Panc1 (cell line): Measurements from ENCODE around the gene STARD13. TPM values are rescaled to one million over a fixed set of nuclear protein-coding genes. Genes with fewer than 3 reads are reported as not detected.

Experiments
- ATAC-seq: fragments of 200-7000 bp; cut with Tn5 transposase; 2 replicates; pipeline ENCODE4 v1.9.1; 2020; ENCODE audit warnings: mild to moderate bottlenecking, moderate library complexity
- BruUV-seq: library from RNA; stranded (reverse); fragments of 400-500 nt; replicated peaks from 2 replicates; lab custom pipeline; 2021; lab: Mats Ljungman, UMichigan
- CTCF ChIA-PET: fragments of 300-600 bp; sonication (Branson Sonifier 250); formaldehyde crosslinking; loops from one replicate; lab custom pipeline; 2022; ENCODE audit warnings: antibody characterized with exemption; lab: Charles Lee
- POLR2A ChIA-PET: fragments of 300-600 bp; sonication (Branson Sonifier 250); formaldehyde crosslinking; loops from one replicate; lab custom pipeline; 2022; ENCODE audit warnings: antibody characterized with exemption; lab: Charles Lee
- DNase-seq: peaks from one replicate; pipeline ENCODE4 v3.0.0-alpha.2; 2010; ENCODE audit warnings: low read depth, low spot score
- H3K27ac ChIP-seq: 2 replicates; pipeline ENCODE4 v1.5.1; 2011; ENCODE audit warnings: mild to moderate bottlenecking, low read length, inconsistent platforms
- H3K27me3 ChIP-seq: fragments of 200-500 bp; sonication (Bioruptor generic); 2 replicates; pipeline ENCODE4 v1.6.0; 2014; ENCODE audit warnings: low read length, inconsistent platforms; ENCODE audit not compliant: control insufficient read depth, insufficient read depth
- H3K36me3 ChIP-seq: fragments of 200-500 bp; sonication (Bioruptor generic); 2 replicates; pipeline ENCODE4 v1.5.1; 2014; ENCODE audit warnings: inconsistent platforms, mild to moderate bottlenecking, low read length, moderate library complexity; ENCODE audit not compliant: control insufficient read depth, insufficient read depth
- H3K4me1 ChIP-seq: 2 replicates; pipeline ENCODE4 v1.5.1; 2011; ENCODE audit warnings: inconsistent platforms, mild to moderate bottlenecking, low read length, moderate library complexity; ENCODE audit not compliant: control insufficient read depth, insufficient read depth
- H3K4me3 ChIP-seq, 2 experiments: 2 replicates each; pipeline ENCODE4 v1.5.1; 2011 to 2012; ENCODE audit warnings: low read depth in 2 of 2, low read length in 2 of 2, mild to moderate bottlenecking in 2 of 2, inconsistent platforms in 1 of 2, moderate library complexity in 1 of 2
- H3K9me3 ChIP-seq: fragments of 200-500 bp; sonication (Bioruptor generic); 2 replicates; pipeline ENCODE4 v1.5.1; 2014; ENCODE audit warnings: low read depth, mild to moderate bottlenecking, inconsistent platforms, low read length, moderate library complexity; ENCODE audit not compliant: control insufficient read depth, insufficient read depth
- POLR2AphosphoS5 ChIP-seq: IDR thresholded peaks from 2 replicates; pipeline ENCODE4 v1.6.1; 2012; ENCODE audit warnings: mild to moderate bottlenecking, low read depth, low read length, moderate library complexity
- SIN3A ChIP-seq: IDR thresholded peaks from 2 replicates; pipeline ENCODE4 v1.6.1; 2012; ENCODE audit warnings: low read depth, mild to moderate bottlenecking, low read length, moderate library complexity, borderline replicate concordance; ENCODE audit not compliant: insufficient read depth
- TCF7L2 ChIP-seq: IDR thresholded peaks from 2 replicates; pipeline ENCODE4 v1.6.1; 2011; ENCODE audit warnings: mild to moderate bottlenecking, low read depth, low read length, inconsistent platforms
- in situ Hi-C: cut with HindIII; loops from 2 replicates; pipeline ENCODE4 v1.10.0; 2016; ENCODE audit warnings: low sequenced_read_pairs, low pct_unique_long_range_greater_than_20kb
- intact Hi-C: fragments of 100-400 bp; cut with micrococcal nuclease; formaldehyde crosslinking; loops from one replicate; pipeline ENCODE4 v1.10.0; 2022; ENCODE audit not compliant: unreplicated experiment
- total RNA-seq: library from RNA; stranded (reverse); gene quantifications from one replicate; pipeline ENCODE4 v1.2.1, GENCODE V29; 2021; ENCODE audit not compliant: unreplicated experiment
- TF ChIP-seq, protein P1 (sequence below), 2 experiments: IDR thresholded peaks; 2 replicates each; pipeline ENCODE4 v1.6.1; 2011 to 2012; ENCODE audit warnings: low read depth in 2 of 2, control low read depth in 1 of 2, low read length in 1 of 2, mild to moderate bottlenecking in 1 of 2, moderate library complexity in 1 of 2; ENCODE audit not compliant: insufficient read depth in 1 of 2
- TF ChIP-seq, protein P2 (sequence below): fragments of 450-650 bp; IDR thresholded peaks from 2 replicates; pipeline ENCODE4 v1.5.1; 2017; ENCODE audit warnings: mild to moderate bottlenecking

STARD13 gene
- total RNA-seq, 1 experiment from 2014 or later: 6.5 TPM

DNA sequence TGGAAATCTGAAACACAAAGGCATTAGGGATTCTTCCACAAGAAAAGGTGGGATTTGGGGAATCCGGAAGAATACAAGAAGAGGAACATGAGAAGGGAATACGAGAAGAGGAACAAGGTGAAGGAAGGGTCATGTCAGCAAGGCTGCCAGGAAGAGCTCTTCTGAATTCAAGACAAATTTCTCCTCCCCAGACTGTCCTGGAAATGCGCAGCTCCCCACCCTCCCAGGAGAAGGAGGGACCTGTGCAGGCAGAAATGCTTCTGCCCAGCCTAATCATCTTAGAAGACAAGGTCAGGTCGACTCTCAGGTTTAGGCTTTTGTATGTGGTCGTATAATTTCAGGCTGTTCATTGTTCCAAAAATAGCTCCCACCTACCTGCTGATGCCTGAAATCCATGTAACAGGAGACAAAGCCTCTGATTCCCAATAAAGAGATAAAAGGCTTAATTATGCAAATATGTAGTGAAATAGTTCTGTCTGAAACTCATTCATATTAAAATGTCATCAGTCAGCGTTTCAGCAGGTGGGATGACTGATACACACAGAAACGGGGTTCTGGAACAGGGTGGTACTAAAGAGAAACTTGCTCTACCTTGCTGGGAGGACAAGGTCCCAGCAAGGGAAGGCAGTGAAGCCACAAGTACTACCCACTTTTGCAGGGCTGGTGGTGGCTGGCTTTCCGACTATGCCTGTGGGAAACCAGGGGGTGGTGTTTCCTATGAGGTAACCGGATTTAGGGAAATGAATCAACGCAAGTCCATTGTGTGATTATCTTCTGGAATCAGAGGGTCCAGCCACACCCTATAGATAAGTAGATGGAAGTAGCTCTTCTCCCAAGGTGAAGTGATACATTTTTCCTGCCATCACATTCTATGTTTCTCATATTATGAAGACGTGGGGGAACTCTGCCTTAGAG lies 193.2 kb downstream of the STARD13 start:
- ATAC-seq: no peak

DNA sequence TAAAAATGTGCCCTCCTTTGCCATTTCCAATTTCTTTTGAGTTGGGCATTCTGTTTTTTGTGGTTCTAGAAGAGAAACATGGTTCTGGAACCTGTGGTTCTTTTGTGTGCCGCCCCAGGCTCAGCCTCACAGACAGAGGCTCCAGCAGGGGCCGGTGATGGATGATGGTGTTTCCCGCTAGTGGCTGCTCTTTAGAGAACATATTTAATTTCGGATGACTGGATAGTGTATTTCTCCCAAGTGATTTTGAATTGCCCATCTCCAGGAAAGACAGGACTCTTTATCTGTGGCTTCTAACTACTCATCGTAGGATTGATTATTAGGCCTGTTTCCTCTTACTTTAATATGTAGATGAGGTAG lies 194.2 kb downstream of the STARD13 start:
- CTCF ChIA-PET: no interaction called here
- Histone ChIP-seq H3K27me3 (no peaks in the 10 kb centered on the region), H3K4me1 (no peaks in the 10 kb centered on the region), H3K36me3 (no peaks in the 10 kb centered on the region), H3K27ac (no peak overlapping the region), H3K4me3 (no peak overlapping the region), H3K9me3 (no peaks in the 10 kb centered on the region)
- TF ChIP-seq POLR2AphosphoS5 (no peak), SIN3A (no peak), TCF7L2 (no peak)
- TF ChIP-seq, protein P1, sequence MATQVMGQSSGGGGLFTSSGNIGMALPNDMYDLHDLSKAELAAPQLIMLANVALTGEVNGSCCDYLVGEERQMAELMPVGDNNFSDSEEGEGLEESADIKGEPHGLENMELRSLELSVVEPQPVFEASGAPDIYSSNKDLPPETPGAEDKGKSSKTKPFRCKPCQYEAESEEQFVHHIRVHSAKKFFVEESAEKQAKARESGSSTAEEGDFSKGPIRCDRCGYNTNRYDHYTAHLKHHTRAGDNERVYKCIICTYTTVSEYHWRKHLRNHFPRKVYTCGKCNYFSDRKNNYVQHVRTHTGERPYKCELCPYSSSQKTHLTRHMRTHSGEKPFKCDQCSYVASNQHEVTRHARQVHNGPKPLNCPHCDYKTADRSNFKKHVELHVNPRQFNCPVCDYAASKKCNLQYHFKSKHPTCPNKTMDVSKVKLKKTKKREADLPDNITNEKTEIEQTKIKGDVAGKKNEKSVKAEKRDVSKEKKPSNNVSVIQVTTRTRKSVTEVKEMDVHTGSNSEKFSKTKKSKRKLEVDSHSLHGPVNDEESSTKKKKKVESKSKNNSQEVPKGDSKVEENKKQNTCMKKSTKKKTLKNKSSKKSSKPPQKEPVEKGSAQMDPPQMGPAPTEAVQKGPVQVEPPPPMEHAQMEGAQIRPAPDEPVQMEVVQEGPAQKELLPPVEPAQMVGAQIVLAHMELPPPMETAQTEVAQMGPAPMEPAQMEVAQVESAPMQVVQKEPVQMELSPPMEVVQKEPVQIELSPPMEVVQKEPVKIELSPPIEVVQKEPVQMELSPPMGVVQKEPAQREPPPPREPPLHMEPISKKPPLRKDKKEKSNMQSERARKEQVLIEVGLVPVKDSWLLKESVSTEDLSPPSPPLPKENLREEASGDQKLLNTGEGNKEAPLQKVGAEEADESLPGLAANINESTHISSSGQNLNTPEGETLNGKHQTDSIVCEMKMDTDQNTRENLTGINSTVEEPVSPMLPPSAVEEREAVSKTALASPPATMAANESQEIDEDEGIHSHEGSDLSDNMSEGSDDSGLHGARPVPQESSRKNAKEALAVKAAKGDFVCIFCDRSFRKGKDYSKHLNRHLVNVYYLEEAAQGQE (IDR thresholded peaks at IDR 0.05; ENCODE audit: insufficient read depth in 1 of 2, low read depth in 2 of 2, low read length in 1 of 2): no peak
- TF ChIP-seq, protein P2, sequence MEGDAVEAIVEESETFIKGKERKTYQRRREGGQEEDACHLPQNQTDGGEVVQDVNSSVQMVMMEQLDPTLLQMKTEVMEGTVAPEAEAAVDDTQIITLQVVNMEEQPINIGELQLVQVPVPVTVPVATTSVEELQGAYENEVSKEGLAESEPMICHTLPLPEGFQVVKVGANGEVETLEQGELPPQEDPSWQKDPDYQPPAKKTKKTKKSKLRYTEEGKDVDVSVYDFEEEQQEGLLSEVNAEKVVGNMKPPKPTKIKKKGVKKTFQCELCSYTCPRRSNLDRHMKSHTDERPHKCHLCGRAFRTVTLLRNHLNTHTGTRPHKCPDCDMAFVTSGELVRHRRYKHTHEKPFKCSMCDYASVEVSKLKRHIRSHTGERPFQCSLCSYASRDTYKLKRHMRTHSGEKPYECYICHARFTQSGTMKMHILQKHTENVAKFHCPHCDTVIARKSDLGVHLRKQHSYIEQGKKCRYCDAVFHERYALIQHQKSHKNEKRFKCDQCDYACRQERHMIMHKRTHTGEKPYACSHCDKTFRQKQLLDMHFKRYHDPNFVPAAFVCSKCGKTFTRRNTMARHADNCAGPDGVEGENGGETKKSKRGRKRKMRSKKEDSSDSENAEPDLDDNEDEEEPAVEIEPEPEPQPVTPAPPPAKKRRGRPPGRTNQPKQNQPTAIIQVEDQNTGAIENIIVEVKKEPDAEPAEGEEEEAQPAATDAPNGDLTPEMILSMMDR: no peak
- intact Hi-C loops (no loop called here), in situ Hi-C loops (no loop called here)
- POLR2A ChIA-PET: no interaction called here
- ATAC-seq (no peak), DNase-seq (no peak)
- BruUV-seq: no TSS peak

More for the DNA sequence above, 193.2 kb downstream of the STARD13 start:
- ChIA-PET CTCF (no interaction called here), POLR2A (no interaction called here)
- intact Hi-C loops (no loop called here), in situ Hi-C loops (no loop called here)
- no TSS peak for BruUV-seq
- TF ChIP-seq SIN3A (no peak), TCF7L2 (no peak)
- TF ChIP-seq, protein P1 (IDR thresholded peaks at IDR 0.05; ENCODE audit: insufficient read depth in 1 of 2, low read depth in 2 of 2, low read length in 1 of 2): no peak
- H3K36me3 ChIP-seq: no peaks in the 10 kb centered on the region
- H3K27ac ChIP-seq: no peak overlapping the region
- no peaks in the 10 kb centered on the region for H3K9me3 ChIP-seq
- DNase-seq: no peak
- no peak overlapping the region for H3K4me3 ChIP-seq
- no peaks in the 10 kb centered on the region for H3K27me3 ChIP-seq
- no peaks in the 10 kb centered on the region for H3K4me1 ChIP-seq
